ENCODE results near the gene KRT80. TPM values are rescaled to one million over a fixed set of nuclear protein-coding genes. Genes with fewer than 3 reads are reported as not detected.

The KRT80 gene
- total RNA-seq, 1 donor from 2014 or later = not detected

DNA sequence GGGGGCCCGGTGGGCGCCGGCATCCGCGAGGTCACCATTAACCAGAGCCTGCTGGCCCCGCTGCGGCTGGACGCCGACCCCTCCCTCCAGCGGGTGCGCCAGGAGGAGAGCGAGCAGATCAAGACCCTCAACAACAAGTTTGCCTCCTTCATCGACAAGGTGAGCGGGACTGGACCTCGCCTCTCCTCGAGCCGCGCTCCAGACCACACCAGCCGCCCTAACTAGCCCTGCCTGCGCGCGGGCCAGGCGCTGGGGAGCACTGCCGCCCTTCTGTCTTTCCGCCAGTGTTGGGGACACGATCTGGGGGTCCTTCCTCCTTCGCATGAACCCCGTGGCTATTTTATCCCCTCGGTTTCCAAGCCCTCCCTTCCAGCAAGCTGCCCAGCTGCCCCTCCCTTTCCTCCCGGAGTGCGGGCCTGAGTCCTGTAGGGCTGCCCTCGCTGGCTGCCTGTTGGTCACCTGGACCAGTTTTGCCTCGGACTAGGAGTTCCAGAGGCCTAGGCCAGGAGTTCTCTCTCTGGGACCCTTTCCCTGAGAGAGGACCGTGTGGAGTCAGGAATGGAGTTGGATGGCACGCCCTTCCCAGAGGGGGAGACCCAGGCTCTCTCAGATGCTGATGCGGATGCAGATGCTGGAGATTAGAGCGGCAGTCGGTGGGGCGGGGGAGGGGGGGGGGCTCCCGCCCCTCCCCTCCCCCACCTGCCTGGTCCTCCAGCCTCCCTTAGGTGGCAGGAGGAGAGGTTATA, 41.8 kb upstream of the KRT80 start:
- no peak overlapping the region for H3K4me3 Mint-ChIP-seq
- H3K27me3 Mint-ChIP-seq (ENCODE audit: low read depth) = peaks cover 74% of the 10 kb centered on the region
- H3K27ac Mint-ChIP-seq (ENCODE audit: unreplicated experiment) = no peak overlapping the region
- peaks cover 20% of the 10 kb centered on the region for H3K4me1 Mint-ChIP-seq
- H3K9me3 Mint-ChIP-seq = no peaks in the 10 kb centered on the region
- TF ChIP-seq, protein P1, sequence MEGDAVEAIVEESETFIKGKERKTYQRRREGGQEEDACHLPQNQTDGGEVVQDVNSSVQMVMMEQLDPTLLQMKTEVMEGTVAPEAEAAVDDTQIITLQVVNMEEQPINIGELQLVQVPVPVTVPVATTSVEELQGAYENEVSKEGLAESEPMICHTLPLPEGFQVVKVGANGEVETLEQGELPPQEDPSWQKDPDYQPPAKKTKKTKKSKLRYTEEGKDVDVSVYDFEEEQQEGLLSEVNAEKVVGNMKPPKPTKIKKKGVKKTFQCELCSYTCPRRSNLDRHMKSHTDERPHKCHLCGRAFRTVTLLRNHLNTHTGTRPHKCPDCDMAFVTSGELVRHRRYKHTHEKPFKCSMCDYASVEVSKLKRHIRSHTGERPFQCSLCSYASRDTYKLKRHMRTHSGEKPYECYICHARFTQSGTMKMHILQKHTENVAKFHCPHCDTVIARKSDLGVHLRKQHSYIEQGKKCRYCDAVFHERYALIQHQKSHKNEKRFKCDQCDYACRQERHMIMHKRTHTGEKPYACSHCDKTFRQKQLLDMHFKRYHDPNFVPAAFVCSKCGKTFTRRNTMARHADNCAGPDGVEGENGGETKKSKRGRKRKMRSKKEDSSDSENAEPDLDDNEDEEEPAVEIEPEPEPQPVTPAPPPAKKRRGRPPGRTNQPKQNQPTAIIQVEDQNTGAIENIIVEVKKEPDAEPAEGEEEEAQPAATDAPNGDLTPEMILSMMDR (conservative IDR thresholded peaks at IDR 0.05) = no peak
- no peaks in the 10 kb centered on the region for H3K36me3 Mint-ChIP-seq (ENCODE audit: low read depth)
- DNase-seq (ENCODE audit: low read depth, low spot score) = no peak

DNA sequence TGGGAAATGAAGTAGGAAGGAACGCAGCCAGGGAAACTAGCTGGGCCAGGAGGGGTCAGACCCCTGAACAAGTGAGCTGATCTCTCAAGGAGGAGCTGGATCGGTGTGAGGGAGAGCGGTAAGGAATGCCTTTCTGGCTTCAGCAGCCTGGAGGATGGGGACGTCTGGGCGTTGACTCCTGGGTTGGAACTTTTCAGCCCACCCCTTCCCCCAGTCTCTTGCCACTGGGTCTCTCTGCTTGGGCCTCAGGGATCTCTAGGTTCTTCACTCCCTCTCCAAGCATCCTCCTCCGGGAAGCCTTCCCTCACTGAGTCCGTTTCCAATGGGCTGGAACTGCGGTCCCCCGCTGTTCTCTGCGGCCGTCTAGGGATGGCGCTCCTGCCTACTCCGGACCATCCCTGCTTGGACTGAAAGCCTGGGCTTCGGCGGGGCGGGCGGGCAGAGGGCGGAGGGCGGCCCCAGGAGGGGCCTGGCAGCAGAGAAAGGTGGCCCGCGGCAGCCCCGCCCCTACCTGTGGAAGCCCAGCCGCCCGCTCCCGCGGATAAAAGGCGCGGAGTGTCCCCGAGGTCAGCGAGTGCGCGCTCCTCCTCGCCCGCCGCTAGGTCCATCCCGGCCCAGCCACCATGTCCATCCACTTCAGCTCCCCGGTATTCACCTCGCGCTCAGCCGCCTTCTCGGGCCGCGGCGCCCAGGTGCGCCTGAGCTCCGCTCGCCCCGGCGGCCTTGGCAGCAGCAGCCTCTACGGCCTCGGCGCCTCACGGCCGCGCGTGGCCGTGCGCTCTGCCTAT, 41.1 kb upstream of the KRT80 start, which contains the start of gene KRT7:
KRT7 (plus strand) TSS at position 570 of the 788 bp plus-strand sequence; CDS start at position 624, 54 bp downstream.
- Mint-ChIP-seq H3K9me3 (no peaks in the 10 kb centered on the region), H3K36me3 (ENCODE audit: low read depth) (no peaks in the 10 kb centered on the region), H3K4me1 (peaks cover 20% of the 10 kb centered on the region), H3K4me3 (no peak within 1 kb of the TSS), H3K27ac (ENCODE audit: unreplicated experiment) (no peak within 1 kb of the TSS), H3K27me3 (ENCODE audit: low read depth) (peaks cover 77% of the 10 kb centered on the region)
- no peak for DNase-seq (ENCODE audit: low read depth, low spot score)
- TF ChIP-seq, protein P1 (conservative IDR thresholded peaks at IDR 0.05) = no peak

DNA sequence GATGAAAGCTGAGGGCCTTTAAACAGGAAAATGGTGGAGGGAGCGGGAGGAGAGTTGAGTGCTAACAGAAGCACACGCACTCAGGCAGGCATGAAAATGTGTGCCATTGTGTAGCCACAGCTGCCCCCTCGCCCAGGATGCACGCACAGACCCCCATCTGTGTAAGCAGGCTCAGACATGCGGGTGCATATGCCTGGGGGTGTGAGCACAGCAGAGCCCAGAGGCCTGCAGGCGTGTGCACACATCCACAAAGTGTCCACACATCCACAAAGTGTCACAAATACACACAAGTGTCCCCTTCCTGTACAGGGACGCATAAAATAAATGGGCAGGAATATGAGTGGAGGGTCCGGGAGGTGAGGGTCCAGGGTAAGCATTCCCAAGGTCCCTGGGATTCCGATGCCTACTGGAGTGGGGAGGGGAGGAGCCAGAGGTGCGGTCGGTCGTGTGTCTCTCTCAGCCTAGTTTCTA, 40.4 kb upstream of the KRT80 start:
- Mint-ChIP-seq H3K27me3 (ENCODE audit: low read depth) (peaks cover 79% of the 10 kb centered on the region), H3K36me3 (ENCODE audit: low read depth) (no peaks in the 10 kb centered on the region), H3K9me3 (no peaks in the 10 kb centered on the region), H3K27ac (ENCODE audit: unreplicated experiment) (no peak overlapping the region), H3K4me3 (no peak overlapping the region), H3K4me1 (peaks cover 20% of the 10 kb centered on the region)
- DNase-seq (ENCODE audit: low read depth, low spot score) = no peak
- TF ChIP-seq, protein P1 (conservative IDR thresholded peaks at IDR 0.05) = no peak

DNA sequence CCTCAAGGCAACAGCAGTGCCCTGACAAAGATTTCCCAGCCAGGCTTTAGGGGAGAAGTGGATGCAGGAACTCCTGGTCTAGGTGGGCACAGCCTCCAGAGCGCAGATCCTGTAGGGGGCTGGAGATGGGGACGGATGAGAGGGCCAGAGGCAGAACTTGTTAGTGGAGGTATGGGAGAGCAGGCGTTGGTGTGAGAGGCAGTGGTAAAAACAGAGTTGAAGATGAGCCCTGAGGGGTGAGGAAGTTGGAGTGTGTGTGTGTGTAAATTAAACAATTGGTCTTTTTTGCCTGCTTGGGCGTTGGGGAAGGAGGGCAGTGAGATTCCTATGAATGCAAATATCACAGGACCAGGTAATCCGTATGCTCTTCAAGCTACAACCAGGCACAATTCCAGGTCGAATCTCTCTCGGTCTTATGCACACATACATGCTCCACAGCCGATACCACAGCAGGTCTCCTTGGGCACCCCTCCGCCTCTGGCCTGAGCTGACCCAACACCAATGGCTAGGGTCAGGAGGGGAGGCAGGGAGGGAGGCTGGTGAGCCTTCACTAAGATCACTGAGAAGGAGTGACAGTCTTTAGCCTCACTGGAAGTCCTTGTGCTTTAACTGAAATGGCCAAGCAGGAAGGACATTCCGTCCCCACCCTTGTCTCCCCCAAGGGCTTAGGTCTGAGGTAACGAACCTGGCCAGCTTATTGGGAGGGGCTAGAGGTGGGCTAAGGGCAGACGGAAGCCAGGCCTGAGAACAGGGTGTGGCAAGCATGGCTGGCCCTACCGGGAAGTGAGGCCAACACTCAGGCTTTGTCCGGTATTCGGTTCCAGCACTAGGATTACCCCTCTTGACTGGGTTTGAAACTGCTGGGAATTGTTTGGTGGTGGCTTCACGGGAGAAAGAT, 39.7 kb upstream of the KRT80 start:
- no peaks in the 10 kb centered on the region for H3K36me3 Mint-ChIP-seq (ENCODE audit: low read depth)
- no peak for DNase-seq (ENCODE audit: low read depth, low spot score)
- H3K27ac Mint-ChIP-seq (ENCODE audit: unreplicated experiment) = no peak overlapping the region
- no peaks in the 10 kb centered on the region for H3K9me3 Mint-ChIP-seq
- H3K27me3 Mint-ChIP-seq (ENCODE audit: low read depth) = peaks cover 81% of the 10 kb centered on the region
- H3K4me1 Mint-ChIP-seq = peaks cover 20% of the 10 kb centered on the region
- H3K4me3 Mint-ChIP-seq = no peak overlapping the region
- TF ChIP-seq, protein P1 (conservative IDR thresholded peaks at IDR 0.05) = no peak

All from neural crest cell (in vitro differentiated cells).